MG63 (cell line): ENCODE results near the gene NFYC. TPM values are rescaled to one million over a fixed set of nuclear protein-coding genes. Genes with fewer than 3 reads are reported as not detected.

ENCODE experiments used
- total RNA-seq: library from RNA; depleted of rRNA; stranded (reverse); fragments of >200 nt; shearing (Covaris generic); gene quantifications from 2 replicates; pipeline ENCODE4 v1.2.3, GENCODE V29; 2014; ENCODE audit warnings: low replicate concordance; rRNA removed

Gene NFYC
- total RNA-seq, 1 experiment from 2014 or later: 16.4 TPM

Other genes with a start within 250 kb of the NFYC start
- gene ZFP69B, start 241.2 kb upstream of the NFYC start, total RNA-seq: 0.66 and 7.2 TPM in 2 replicates
- 2.6 and 2.8 TPM in 2 replicates for gene ZFP69, start 214.4 kb upstream of the NFYC start, total RNA-seq
- gene EXO5, start 182.9 kb upstream of the NFYC start, total RNA-seq: 5.2 TPM in 2 replicates
- gene ZNF684, start 160.1 kb upstream of the NFYC start, total RNA-seq: 0.74 and 2.3 TPM in 2 replicates
- 0.82 TPM in 1 of 2 replicates, not detected in the other for gene RIMS3, start 26.0 kb upstream of the NFYC start, total RNA-seq
- not detected in 2 replicates for gene KCNQ4, start 92.1 kb downstream of the NFYC start, total RNA-seq
- gene CITED4, start 170.7 kb downstream of the NFYC start, total RNA-seq: 29.5 and 45.3 TPM in 2 replicates